ENCODE data around the gene RYR1. TPM values are rescaled to one million over a fixed set of nuclear protein-coding genes. Genes with fewer than 3 reads are reported as not detected.
"Not testable (repeated sequence)": the region's sequence is repeated elsewhere in the genome, so short reads cannot be mapped to it uniquely, and the experiment has no call there.

The RYR1 gene
- total RNA-seq, 1 donor from 2014 or later: 4.8 TPM

DNA sequence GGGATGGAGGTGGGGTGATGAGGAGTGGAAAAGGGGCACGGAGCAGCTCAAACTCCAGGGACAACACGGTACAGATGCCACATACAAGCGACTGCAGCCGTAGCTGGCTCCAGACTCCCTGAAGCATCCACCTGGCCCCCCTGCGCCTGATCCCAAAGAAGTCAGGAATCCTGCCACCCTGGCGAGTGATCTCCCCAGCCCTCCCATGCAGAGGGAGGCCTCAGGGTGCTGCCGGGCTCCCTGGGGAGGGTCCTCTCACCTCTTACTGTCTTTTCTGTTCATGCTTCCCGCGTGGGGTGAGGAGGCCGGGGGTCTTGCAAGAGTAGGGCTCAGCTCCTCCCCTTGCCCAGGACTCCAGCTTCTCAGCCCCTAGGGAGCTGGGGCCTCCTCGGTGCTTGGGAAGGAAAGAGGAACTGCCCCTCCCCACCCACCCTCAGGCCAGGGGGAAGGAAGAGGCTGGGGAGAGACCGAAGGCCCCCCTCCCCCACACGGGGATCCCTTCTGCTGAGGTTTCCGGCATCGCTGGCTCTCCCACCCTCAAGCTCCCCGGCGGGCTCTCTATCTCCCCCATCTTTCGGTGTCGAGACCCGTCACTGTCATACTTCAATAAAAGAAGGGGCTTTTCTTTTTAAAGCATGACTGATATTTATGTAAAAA, 7.6 kb upstream of the RYR1 start, which contains the start of gene RASGRP4:
Gene RASGRP4 (minus strand): TSS at position 410 of the 657 bp plus-strand sequence. CDS start 128 bp downstream, at position 282.
- DNase-seq (ENCODE audit: low spot score): no peak

DNA sequence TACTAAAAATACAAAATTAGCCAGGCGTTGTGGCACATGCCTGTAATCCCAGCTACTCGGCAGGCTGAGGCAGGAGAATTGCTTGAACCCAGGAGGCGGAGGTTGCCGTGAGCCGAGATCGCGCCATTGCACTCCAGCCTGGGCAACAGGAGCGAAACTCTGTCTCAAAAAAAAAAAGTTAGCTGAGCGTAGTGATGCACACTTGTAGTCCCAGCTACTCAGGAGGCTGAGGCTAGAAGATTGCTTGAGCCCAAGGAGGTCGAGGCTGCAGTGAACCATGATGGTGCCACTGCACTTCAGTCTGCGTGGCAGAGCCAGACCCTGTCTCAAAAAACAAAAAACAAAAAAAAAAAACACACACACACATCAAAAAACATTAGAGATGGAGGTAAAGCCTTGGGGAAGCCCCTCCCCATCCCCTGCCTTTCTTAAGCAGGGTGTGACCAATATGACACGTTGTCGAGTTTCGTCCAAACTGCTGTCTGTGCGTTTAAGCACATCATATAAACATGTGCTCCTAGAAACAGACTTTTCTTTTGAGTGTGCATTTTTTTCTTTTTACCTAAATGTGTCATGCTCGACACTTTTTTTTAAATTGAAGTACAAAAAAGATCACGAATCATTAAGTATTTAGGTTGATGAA, 6.3 kb upstream of the RYR1 start:
- not testable (repeated sequence) for DNase-seq (ENCODE audit: low spot score)

DNA sequence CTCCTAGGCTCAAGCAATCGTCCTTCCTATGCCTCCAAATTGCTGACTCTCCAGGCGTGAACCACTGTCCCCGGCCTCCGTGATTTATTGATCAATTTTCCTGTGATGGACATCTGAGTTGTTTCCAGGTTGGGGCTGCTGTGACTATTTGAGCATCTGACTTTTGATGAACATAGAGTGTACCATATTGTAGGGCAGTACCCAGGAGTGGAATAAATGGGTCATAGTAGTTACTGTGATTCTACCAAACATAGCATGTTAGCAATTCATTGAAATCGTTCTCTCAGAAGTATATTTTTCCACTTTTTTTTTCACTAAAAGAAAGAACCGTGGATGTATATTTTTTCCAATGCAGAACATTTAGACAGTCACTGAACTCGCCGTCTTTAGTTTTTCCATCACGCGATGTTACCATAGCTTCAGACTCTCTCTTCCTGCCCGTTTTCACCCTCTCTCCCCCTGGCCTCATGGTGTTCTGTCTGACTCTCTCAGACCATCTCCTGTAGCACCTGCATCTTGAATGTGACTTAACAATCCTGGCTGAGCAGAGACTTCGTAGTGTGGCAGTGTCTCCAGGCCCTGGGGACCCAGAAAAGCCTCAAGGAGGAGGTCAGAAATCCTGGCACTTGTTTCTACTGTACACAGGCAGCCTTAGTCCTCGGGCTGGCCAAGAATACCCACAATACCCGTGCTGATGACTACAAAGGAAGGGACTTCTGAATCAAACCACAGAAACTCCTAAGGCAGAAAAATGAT, 4.3 kb upstream of the RYR1 start:
- no peak for DNase-seq (ENCODE audit: low spot score)

DNA sequence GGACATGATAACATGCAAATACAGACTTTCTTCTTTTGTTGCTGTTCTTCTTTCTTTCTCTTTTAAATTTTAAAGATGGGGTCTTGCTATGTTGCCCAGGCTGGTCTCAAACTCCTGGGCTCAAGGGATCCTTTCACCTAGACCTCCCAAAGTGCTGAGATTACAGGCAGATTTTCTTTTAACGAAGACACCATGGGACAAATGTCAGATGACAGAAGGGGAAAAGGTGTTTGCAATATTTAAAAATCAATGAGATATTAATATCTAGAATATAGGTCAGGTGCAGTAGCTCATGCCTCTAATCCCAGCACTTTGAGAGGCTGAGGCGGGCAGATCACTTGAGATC, 3.7 kb upstream of the RYR1 start:
- no peak for DNase-seq (ENCODE audit: low spot score)

DNA sequence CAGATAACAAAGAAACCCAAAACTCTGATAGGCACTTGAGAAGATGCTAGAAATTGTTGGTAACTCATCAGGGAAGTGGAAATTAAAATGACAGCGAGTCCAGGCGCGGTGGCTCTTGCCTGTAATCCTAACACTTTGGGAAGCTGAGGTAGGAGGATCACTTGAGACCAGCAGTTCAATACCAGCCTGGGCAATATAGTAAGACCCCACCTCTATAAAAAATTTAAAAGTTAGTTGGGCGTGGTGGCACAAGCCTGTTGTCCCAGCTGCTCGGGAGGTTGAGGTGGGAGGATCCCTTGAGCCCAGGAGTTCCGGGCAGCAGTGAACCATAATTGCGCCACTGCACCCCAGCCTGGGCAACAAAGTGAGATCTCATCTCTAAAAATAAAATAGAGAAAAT, 2.6 kb upstream of the RYR1 start:
- no peak for DNase-seq (ENCODE audit: low spot score)

DNA sequence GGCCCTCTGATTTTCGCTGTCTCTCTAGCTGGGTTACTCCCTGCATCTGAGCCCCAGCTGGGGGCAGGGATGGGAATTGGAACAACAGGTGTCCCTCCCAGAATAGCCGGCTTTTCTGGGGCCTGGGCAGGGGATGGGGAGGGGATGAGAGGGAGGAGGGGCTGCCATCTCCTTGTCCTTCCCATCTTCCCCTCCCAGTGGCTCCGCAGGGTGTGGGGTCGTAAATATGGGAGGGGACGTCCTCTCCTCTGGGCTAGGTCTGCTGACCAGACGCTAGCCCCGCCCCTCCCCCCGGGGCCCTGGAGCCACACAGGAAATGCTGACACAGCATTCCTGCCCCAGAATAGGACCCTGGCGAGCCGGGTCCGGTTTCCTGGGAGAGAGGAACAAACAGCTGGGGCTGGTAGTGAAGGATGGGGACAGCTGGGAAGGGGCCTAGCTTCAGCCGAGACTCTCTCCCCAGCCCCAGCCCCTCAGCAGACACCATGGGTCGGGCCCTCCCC, 1.1 kb downstream of the RYR1 start:
- no peak for DNase-seq (ENCODE audit: low spot score)

DNA sequence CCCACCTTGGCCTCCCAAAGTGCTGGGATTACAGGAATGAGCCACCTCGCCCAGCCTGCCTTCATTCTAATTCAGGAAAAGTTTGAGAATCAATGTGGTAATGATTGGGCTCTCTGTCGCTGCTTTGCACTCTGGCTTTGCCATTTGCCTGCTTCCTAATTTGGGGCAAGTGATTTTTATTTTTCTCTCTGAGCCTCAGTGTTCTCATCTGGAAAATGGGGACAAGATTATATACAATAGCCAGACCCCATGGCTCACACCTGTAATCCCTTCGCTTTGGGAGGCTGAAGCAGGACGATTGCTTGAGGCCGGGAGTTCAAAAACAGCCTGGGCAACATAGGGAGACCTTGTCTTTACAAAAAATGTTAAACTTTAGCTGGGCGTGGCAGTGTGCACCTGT, 3.8 kb downstream of the RYR1 start:
- DNase-seq (ENCODE audit: low spot score): no peak

DNA sequence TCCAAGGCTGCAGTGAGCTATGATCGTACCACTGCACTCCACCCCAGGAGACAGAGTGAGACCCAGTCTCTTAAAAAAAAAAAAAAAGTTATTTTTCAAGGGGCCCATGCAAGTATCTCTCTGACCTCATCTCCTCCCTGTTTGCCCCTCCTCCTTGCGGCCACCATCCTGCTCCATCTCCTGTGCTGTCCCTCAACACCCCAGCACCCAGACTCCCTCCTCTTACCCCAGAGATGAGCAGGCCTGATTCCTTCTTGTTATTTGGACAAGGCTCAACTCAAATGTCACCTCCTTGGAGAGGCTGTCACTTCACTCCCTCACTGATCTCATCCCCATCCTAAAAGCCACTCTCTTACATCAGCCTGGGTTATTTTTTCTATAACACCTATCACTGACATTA, 4.4 kb downstream of the RYR1 start:
- DNase-seq (ENCODE audit: low spot score): no peak

DNA sequence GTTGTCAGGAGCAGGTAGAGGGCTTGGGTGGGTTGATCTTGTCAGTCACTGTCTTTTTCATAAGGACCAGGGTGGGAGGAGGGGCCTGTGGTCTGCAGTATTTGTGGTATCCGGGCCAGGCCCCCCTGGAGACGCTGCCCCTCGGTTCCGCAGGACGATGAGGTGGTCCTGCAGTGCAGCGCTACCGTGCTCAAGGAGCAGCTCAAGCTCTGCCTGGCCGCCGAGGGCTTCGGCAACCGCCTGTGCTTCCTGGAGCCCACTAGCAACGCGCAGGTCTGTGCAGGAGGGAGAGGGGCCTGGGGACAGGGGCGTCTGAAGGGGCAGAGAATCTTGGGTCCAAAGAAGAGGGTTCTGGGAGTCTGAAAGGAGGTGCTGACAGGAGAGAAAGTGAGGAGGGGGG, 7.1 kb downstream of the RYR1 start:
- DNase-seq (ENCODE audit: low spot score): no peak

DNA sequence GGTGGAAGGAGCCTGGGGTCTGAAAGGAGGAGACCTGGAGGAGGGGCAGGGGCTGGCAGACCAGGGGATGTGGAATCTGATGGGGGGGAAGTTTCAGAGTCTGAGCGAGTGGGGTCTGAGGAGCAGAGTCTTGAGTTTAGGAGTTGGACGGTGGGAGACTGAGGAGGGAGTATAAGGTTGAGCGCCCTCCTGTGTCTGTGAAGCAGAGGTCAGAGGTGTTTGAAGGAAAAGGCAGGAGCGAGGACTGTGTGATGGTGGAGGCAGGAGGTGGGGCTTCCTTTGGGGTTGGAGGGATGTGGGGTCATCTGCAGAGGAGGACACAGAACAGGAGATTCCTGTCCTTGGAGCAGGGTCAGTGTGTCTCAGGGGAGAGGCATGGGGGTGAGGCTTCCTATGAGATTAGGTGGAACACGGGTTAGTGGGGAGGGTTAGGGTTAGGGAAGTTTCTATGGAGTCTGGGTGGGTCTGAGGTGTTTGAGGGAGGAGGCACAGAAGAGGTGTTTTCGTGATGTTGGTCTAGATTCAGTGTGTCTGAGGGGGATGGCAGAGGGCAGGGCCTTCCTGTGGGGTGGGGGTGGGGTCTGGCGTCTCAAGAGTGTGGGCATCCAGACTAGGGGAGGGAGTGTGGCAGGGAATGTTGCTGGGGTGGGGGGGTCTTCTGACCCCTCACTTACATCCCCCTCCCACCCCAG, 8.3 kb downstream of the RYR1 start:
- DNase-seq (ENCODE audit: low spot score): no peak

DNA sequence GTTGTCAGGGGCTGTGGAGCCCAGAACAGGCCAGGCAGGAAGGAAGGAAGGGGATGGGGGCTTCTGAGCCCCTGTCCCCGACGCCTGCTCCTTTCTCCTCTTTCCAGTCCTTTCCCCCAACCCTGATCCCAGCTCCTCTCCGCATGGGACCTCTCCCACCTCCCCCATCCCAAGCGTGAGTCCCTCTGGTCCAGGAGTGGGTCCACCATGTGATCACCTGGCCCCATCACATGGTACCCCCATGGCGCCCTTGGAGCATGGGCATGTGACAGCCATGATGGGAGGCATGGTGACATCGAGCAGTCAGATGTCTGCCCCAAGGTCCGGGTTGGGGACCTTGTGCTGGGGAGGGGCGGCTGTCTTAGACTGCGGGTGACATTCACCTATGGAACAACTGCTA, 9.2 kb downstream of the RYR1 start:
- no peak for DNase-seq (ENCODE audit: low spot score)

DNA sequence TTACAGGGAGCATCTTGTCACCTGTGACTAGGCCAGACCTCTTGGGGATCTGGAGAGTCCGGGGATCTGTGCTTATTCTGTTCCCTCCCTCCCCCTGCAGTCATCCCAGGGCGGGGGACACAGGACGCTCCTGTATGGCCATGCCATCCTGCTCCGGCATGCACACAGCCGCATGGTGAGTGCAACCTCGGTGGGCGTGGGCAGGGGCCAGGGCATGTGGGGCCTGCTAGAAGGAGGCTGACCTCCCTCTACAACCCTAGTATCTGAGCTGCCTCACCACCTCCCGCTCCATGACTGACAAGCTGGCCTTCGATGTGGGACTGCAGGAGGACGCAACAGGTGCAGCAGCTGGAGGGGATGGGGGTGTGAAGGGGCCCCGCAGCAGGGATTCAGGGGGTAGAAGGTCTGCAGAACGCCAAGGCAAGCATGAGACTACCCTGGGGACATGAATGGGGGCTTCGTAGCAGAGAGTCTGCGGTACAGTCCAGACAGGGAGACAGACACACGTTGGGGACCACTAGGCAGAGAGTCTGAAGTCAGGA, 10.0 kb downstream of the RYR1 start:
- no peak for DNase-seq (ENCODE audit: low spot score)

DNA sequence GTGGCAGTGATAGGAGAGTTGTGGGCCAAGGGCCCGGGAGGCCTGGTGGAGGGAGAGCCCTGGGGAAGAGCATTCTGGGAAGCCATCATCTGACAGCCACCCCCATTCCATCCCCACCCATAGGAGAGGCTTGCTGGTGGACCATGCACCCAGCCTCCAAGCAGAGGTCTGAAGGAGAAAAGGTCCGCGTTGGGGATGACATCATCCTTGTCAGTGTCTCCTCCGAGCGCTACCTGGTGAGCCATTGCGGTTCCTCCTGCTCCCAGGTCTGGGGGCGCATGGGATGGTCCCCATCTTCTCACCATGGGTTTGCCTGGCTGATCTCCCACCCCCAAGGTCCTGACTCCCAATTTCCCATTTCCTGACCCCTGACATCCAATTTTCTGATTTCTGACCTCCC, 10.5 kb downstream of the RYR1 start:
- no peak for DNase-seq (ENCODE audit: low spot score)

DNA sequence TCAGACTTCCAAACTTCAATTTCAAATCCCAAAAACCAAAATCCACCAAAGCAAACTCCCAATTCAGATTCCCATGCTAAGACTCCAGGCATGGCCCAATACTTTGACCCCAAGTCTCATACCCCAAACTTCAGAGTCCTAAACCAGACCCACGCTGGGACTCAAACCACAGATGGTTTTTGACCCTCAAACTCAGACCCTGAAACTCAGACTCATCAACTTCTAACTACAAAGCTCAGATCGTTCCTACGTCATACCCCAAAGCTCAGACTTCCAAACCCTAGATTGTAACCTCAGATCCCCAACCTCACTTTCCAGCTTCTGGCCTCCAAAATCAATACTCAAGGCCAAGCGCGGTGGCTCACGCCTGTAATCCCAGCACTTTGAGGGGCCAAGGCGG, 11.9 kb downstream of the RYR1 start:
- DNase-seq (ENCODE audit: low spot score): no peak

DNA sequence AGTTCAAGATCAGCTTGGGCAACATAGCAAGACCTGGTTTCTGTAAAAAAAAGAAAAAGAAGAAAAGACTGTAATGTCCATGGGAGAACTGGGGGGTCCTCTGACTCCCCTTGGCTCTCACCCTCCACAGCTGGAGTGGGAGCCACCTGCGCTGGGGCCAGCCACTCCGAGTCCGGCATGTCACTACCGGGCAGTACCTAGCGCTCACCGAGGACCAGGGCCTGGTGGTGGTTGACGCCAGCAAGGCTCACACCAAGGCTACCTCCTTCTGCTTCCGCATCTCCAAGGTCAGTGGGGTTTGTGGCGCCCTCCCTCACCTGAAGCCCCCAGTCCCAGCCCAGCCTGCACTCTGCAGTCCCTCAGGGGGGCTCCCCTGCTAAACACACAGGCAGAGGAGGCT, 14.7 kb downstream of the RYR1 start:
- no peak for DNase-seq (ENCODE audit: low spot score)

DNA sequence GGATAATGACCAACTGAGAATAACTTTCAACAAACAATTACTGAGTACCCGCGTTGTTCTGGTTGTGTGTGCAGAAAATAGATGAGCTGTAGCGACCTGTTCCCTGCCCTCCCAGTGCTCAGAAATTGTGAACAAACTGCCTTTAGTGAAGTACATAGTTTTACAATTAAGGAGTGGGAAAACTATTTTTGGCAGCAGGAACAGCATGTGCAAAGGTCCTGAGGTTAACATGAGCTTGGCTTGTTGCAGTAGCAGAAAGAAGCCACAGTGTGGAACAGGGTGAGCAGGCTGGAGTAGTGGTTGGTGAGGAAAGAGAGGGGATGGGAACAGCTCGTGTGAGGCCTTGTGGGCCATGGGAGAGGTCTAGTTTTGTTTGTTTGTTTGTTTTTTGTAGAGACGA, 16.0 kb downstream of the RYR1 start:
- no peak for DNase-seq (ENCODE audit: low spot score)

DNA sequence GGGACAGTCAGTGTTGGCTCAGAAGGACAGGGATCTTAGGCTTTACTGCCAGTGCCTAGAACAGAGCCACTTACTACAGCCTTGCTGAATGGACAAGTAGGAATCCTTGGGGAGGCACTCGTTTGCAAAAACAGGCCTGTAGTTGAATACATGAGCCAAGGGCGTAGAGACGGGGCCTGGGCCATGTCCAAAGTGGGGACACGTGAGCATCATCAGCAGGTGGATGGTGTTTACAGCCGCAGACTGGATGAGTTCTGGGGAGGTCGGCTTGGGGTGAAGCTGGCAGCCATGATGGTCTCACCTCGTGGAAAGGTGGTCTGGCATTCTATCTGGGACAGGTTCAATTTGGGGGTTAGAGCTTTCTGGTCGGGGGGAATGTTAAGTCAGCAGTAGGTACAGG, 17.5 kb downstream of the RYR1 start:
- no peak for DNase-seq (ENCODE audit: low spot score)

DNA sequence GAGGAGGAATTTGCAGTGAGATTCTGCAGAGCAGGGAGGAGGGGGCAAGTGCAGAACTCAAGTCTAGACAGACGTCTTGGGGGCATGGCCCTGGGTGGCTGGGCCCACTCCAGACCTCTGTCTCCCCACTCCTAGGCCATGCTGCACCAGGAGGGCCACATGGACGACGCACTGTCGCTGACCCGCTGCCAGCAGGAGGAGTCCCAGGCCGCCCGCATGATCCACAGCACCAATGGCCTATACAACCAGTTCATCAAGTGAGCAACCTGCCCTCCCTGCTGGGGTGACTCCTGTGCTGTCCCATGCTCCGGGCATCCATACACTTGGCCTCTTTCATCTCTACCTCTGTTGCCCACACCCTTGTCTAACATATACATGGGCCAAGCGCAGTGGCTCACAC, 18.1 kb downstream of the RYR1 start:
- no peak for DNase-seq (ENCODE audit: low spot score)

DNA sequence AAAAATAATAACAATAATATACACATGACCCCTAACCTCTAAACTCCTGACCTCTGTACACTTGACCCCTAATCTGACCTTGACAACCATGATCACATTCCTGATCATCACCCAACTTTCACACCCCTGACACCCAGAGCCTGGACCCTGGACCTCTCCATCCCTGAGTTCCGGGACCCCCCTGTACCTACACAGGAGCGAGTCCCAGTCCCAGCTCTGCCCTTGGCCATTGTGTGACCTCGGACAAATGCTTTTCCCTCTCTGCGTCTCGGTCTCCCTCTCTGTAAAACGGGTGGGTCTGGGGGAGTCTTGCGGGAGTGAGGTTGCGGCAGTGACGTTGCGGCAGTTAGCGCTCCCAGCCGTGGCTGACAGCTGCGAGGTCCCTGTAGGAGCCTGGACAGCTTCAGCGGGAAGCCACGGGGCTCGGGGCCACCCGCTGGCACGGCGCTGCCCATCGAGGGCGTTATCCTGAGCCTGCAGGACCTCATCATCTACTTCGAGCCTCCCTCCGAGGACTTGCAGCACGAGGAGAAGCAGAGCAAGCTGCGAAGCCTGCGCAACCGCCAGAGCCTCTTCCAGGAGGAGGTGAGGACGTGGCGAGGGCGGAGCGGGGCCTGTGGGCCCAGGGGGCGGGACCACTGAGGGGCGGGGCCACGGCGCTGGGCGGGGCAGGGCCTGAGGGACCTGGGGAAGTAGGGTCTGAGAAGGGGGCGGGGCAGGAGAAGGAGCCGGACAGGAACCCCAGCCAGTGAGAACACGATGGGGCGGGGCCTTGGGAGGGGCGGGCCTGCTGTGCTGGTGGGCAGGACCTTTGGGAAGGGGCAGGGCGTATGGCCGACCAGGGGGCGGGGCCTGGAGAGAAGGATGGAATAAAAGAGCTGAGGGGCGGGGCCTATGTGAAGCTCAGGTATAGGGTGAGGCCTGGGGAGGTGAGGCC, 19.2 kb downstream of the RYR1 start:
- DNase-seq (ENCODE audit: low spot score): no peak

DNA sequence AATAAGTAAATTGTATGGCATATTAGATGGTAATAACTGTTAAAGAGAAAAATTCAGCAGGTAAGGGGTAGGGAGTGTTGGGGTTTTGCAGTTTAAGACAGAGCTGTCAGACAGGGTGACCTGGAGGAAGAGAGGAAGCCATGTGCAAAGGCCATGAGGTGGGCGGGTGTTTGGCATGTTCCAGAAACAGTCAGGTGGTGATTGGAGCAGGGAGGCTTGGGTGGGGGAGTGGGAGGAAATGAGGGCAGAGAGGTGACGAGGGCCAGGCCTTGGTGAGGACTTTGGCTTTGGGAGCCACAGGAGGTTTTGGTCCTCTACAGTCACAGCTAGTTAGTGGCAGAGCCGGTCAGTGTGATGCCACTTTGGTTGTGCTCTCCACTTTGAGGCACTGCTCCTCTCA, 20.1 kb downstream of the RYR1 start:
- DNase-seq (ENCODE audit: low spot score): no peak

All from mesenteric fat pad (tissue), 1 donor.